ENCODE results near the gene CARS2.

GRCh38 chr13:110663491-110663890 is 42.4 kb downstream of the CARS2 start:
- TF ChIP-seq CTCF (IDR thresholded peaks at IDR 0.05; ENCODE audit: borderline replicate concordance, extremely low read depth, low read length, poor library complexity, severe bottlenecking): no peak
- TF ChIP-seq EZH2 (IDR thresholded peaks at IDR 0.05; ENCODE audit: borderline replicate concordance, low read depth, low read length, severe bottlenecking): no peak

All from DND-41 (cell line).